ENCODE results near the gene RARRES2.
"Not testable (repeated sequence)": the region's sequence is repeated elsewhere in the genome, so short reads cannot be mapped to it uniquely, and the experiment has no call there.

Gene RARRES2

DNA sequence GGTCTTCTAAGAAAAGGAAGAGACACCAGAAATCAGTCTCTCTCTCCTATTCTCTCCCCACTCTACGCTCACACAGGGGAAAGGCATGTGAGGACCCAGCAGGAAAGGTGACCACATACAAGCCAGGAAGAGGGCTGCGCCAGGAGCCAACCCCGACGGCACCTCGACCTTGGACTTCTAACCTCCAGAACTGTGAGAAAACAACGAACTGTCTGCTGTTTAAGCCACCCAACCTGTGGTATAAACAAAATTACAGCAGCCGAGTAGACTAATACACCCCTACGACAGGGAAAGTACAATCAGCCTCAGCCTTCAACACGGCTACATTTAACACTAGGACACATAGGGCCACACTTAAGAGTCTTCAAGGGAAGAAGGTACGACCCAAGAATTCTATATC lies 44.6 kb downstream of the RARRES2 start:
- H3K36me3 Mint-ChIP-seq (ENCODE audit: low read depth); H3K4me3 Mint-ChIP-seq; H3K4me1 Mint-ChIP-seq (ENCODE audit: low read depth); H3K27me3 Mint-ChIP-seq (ENCODE audit: low read depth); H3K9me3 Mint-ChIP-seq; H3K27ac Mint-ChIP-seq: not testable (repeated sequence)

DNA sequence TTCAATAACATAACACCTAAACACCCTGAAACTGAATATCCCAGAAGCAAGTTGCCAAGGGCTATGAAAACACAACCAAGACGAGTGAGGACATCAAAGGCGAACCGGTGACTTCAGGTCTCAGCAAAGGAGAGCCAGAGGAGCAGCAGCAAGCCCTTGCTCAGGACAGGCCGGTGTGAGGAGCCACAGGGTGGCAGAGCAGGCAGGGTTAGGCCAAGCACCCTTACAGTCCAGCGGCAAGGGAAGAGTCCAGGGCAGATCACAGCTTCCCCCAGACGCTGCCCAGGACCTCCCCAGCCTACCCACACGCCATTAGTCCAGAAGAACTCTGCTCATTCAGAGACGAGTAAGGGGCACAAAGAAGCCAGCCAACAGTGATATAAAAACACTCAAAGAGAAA lies 45.8 kb downstream of the RARRES2 start:
- not testable (repeated sequence) for H3K4me1 Mint-ChIP-seq (ENCODE audit: low read depth); H3K9me3 Mint-ChIP-seq; H3K4me3 Mint-ChIP-seq; H3K36me3 Mint-ChIP-seq (ENCODE audit: low read depth); H3K27me3 Mint-ChIP-seq (ENCODE audit: low read depth); H3K27ac Mint-ChIP-seq

GRCh38 chr7:150295027-150295426 lies 46.4 kb downstream of the RARRES2 start:
- H3K4me3 Mint-ChIP-seq; H3K36me3 Mint-ChIP-seq (ENCODE audit: low read depth); H3K27me3 Mint-ChIP-seq (ENCODE audit: low read depth); H3K27ac Mint-ChIP-seq; H3K4me1 Mint-ChIP-seq (ENCODE audit: low read depth); H3K9me3 Mint-ChIP-seq: not testable (repeated sequence)

DNA sequence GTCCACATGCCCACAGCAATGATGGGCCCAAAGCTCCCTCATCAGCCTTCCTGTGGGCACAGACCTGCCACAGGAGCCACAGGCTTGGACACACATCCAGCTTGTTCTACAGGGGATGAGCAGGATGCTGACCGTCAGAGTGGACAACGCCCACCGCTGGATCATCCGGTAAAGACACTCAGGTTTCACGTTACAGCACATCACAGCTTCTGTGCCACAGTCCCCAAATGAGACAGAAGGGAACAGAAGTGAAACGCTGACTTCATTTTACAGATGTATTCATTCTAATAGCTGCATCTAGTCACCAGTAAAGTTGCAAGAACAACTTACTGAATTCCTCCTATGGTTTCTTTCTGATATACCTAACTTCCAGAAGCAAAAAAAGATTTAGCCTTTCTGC lies 51.1 kb downstream of the RARRES2 start:
- not testable (repeated sequence) for H3K27ac Mint-ChIP-seq; H3K36me3 Mint-ChIP-seq (ENCODE audit: low read depth); H3K4me1 Mint-ChIP-seq (ENCODE audit: low read depth); H3K9me3 Mint-ChIP-seq; H3K27me3 Mint-ChIP-seq (ENCODE audit: low read depth); H3K4me3 Mint-ChIP-seq

DNA sequence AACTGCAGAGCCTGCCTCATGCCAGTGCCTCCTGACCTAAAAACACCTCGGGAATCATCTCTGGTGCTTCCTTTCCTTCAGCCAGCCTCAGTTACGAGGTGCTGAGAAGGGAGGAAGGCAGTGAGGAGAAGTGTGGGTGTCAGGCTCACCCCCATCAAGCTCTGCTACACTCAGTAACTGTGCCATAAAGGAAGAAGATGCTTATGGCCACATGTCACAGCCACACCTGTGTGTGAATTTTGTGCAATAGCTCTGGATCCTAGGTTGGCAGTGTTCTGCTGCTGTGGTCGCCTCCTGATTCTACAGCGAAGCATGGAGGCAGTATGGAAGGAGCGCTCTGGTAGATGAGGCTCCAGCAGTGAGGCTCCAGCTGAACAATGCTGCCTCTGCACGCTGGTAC lies 52.6 kb downstream of the RARRES2 start:
- not testable (repeated sequence) for H3K4me1 Mint-ChIP-seq (ENCODE audit: low read depth); H3K36me3 Mint-ChIP-seq (ENCODE audit: low read depth); H3K4me3 Mint-ChIP-seq; H3K9me3 Mint-ChIP-seq; H3K27me3 Mint-ChIP-seq (ENCODE audit: low read depth); H3K27ac Mint-ChIP-seq

All from T-helper 1 cell treated with Interleukin-12 subunit alpha and Interleukin-12 subunit beta and Interleukin-4 antibody, amounts not matched to agents 30 μg/mL and 1 μg/mL, for 36 hours (primary cell).